Central memory CD8-positive, alpha-beta T cell (primary cell): ENCODE measurements around the gene VSNL1.

ENCODE experiments used
- ATAC-seq: fragments of 150-1000 bp; cut with Tn5 transposase; replicated peaks from 2 replicates; pipeline ENCODE4 v1.10.0; 2022; ENCODE audit warnings: mild to moderate bottlenecking, moderate FRiP score, moderate number of reproducible peaks; ENCODE audit not compliant: poor library complexity, severe bottlenecking; ENCODE audit errors: extremely low read depth
- DNase-seq, 2 donors: peaks; one replicate each; pipeline ENCODE4 v3.0.0; 2021; ENCODE audit warnings: low spot score in 2 of 2
- H3K27ac Mint-ChIP-seq: one replicate; pipeline ENCODE4 v1.8.0; 2022; ENCODE audit warnings: low read depth, mild to moderate bottlenecking, moderate library complexity, mixed read lengths
- H3K27me3 Mint-ChIP-seq: one replicate; pipeline ENCODE4 v1.8.0; 2022; ENCODE audit warnings: mixed read lengths
- H3K36me3 Mint-ChIP-seq: one replicate; pipeline ENCODE4 v1.8.0; 2022; ENCODE audit warnings: mild to moderate bottlenecking, moderate library complexity, mixed read lengths; ENCODE audit not compliant: insufficient read depth
- H3K4me1 Mint-ChIP-seq: one replicate; pipeline ENCODE4 v1.8.0; 2022; ENCODE audit warnings: mixed read lengths
- H3K4me3 Mint-ChIP-seq: one replicate; pipeline ENCODE4 v1.8.0; 2022; ENCODE audit warnings: mild to moderate bottlenecking, moderate library complexity, mixed read lengths
- H3K9me3 Mint-ChIP-seq: one replicate; pipeline ENCODE4 v1.8.0; 2022; ENCODE audit warnings: mixed read lengths

Gene VSNL1

DNA sequence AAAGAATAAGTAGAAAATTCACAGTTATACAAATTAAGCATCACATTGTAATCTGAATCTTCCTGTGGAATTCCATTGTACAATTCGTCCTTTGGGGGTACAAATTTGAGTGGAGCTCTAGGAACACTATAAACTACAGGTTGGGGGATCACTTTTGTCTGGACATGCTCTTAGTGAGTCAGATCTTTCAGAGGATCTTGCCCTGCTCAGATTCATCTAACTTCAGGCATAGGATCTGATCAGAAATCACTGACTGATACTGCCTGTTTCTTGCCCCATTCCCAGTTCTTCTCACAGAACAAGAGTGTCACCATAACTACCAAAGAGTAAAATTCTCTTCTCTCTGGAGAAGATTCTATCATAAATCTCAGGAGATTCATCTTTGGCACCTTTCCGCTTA, 10.7 kb upstream of the VSNL1 start:
- Mint-ChIP-seq H3K27me3 (peaks cover 6% of the 10 kb centered on the region), H3K4me1 (no peaks in the 10 kb centered on the region), H3K36me3 (no peaks in the 10 kb centered on the region), H3K9me3 (peaks cover 6% of the 10 kb centered on the region), H3K4me3 (no peak overlapping the region), H3K27ac (no peak overlapping the region)
- no peak for ATAC-seq
- DNase-seq = no peak

DNA sequence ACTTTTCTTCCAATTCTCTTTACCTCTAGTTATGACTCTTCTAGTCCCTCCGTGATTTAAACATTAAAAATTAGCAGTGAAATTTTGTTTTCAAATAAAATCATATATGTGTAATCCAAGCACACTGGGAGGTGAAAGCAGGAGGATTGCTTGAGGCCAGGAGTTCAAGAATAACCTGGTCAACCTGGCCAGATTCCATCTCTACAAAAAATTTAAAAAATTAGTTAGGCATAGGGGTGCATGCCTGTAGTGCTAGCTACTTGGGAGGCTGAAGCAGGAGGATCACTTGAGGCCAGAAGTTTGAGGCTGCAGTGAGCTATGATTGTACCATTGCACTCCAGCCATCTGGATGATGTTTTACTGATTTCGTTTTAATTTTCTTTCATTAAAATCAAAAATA, 7.0 kb upstream of the VSNL1 start:
- Mint-ChIP-seq H3K27ac (no peak overlapping the region), H3K27me3 (peaks cover 28% of the 10 kb centered on the region), H3K36me3 (no peaks in the 10 kb centered on the region), H3K4me3 (no peak overlapping the region), H3K4me1 (no peaks in the 10 kb centered on the region), H3K9me3 (peaks cover 13% of the 10 kb centered on the region)
- ATAC-seq (no peak), DNase-seq (no peak)

DNA sequence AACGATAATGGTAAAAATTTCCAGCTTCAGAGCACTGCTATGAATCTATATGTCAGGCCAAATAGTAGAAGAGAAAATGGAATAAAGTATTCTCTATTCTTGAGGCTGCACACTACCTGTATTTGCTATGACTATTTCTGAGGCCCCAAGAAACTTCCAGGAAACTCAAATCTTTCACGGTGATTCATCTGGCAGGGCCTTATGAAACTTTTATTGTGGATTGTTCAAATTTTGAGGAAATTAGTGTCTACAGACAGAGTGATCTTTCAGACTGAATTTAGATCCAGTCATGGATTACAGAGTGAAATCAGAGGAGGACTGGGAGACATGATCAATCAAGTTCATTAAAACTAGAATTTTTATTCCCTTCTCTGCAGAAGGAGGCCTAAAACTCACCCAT, 4.1 kb upstream of the VSNL1 start:
- Mint-ChIP-seq H3K27ac (no peak overlapping the region), H3K36me3 (no peaks in the 10 kb centered on the region), H3K4me3 (no peak overlapping the region), H3K4me1 (no peaks in the 10 kb centered on the region), H3K9me3 (peaks cover 21% of the 10 kb centered on the region), H3K27me3 (peaks cover 57% of the 10 kb centered on the region)
- ATAC-seq = no peak
- DNase-seq = no peak

DNA sequence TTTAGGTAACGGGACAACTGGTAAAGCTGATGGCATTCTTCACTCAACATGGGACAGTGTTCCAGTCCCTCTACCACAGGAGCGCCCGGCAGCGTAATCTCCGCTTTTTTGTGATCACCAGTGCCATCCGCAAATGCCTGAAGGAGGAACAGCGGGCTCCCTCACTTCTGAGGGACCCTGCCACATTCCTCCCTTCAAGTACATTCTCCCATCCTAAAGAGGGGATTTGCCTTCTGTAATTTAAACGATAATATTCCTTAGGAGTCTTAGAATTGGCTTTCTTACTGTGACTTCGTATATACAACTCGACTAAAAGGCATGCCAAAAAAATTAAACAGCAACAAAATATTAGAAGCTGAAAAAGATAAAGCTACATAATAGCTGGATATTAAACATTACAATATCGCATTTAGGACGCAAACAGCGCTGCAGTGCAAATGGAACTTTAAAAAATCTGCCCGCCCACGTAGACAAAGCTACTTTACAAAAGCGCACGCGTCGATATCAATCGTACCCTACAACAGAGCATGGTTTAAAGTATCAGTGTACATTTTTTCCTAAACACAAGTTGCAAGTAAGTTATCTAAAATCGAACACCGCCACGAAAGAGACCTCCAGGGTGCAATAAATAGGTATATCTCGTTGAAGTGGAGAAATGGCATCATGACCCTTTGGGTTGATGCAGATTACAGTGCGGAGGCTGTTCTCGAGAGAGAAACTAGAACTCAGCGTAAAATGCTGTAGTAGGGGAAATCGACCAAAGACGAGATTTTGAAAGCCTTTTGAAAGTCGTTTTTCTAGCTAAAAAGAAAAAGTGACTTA, 2.3 kb upstream of the VSNL1 start:
- H3K36me3 Mint-ChIP-seq = no peaks in the 10 kb centered on the region
- peaks cover 72% of the 10 kb centered on the region for H3K27me3 Mint-ChIP-seq
- no peak overlapping the region for H3K27ac Mint-ChIP-seq
- H3K4me3 Mint-ChIP-seq = no peak overlapping the region
- DNase-seq (no peak), ATAC-seq (no peak)
- peaks cover 19% of the 10 kb centered on the region for H3K9me3 Mint-ChIP-seq
- H3K4me1 Mint-ChIP-seq = no peaks in the 10 kb centered on the region

DNA sequence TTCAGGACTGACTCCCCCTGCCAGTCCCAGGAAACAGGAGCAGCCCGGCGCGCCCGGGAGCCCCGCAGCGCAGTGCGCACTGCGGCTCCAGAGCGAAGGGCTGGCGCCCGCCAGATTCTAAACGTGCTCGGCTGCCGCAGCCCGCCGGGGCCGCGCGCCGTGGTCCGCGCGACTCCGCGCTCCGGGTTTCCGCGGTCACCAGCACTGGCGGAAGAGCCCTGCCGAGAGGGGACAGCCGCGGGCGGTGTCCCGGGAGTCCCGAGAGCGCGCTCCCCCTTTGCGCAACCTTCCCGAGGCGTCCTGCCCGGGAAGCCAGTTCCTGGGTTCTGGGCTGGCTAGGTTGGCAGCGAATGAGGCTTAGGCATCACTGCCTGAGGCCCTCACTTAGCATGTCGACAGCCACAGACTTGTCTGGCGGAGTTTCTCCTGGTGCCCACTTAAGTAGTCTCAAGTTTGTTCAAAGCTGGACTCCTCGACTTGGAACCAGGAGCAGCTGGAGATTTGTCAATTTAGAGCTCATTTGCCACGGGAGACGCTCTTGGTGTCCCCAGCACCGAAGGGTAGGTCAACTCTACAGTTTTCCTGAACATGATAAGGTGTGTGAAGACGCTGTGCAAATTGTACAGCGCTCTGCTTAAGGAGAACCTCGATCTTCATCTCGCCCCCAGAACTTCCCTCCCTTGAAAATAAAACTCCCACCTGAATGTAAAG, 1.5 kb upstream of the VSNL1 start:
- Mint-ChIP-seq H3K4me1 (no peaks in the 10 kb centered on the region), H3K27me3 (peaks cover 74% of the 10 kb centered on the region), H3K4me3 (no peak overlapping the region), H3K9me3 (peaks cover 17% of the 10 kb centered on the region), H3K27ac (no peak overlapping the region), H3K36me3 (no peaks in the 10 kb centered on the region)
- DNase-seq = no peak
- ATAC-seq = no peak

DNA sequence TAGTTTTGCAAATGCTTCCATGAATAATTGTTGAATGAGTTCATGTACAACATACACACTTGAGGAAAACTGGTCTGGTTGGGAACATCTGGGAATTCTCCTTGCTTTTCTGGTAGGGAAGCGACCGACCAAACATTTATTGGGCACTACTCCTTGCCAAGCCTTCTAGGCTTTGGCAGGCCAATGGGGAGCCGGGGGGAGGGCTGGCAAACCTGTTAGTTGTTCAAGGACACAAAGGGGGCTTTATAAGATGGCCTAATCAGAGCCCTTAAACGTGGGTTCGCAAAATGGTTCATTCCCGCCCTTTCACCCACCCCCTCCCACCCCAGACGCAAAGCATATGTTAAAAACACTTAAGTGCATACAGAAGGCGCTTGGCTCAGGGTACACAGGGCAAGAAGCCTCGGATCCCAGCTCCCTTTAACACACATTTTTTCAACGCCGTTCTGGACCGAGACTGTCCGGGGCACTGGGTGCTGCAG, 844 bp upstream of the VSNL1 start:
- Mint-ChIP-seq H3K9me3 (peaks cover 17% of the 10 kb centered on the region), H3K27me3 (peaks cover 71% of the 10 kb centered on the region), H3K36me3 (no peaks in the 10 kb centered on the region), H3K27ac (no peak overlapping the region), H3K4me1 (no peaks in the 10 kb centered on the region), H3K4me3 (no peak overlapping the region)
- DNase-seq (no peak), ATAC-seq (no peak)

DNA sequence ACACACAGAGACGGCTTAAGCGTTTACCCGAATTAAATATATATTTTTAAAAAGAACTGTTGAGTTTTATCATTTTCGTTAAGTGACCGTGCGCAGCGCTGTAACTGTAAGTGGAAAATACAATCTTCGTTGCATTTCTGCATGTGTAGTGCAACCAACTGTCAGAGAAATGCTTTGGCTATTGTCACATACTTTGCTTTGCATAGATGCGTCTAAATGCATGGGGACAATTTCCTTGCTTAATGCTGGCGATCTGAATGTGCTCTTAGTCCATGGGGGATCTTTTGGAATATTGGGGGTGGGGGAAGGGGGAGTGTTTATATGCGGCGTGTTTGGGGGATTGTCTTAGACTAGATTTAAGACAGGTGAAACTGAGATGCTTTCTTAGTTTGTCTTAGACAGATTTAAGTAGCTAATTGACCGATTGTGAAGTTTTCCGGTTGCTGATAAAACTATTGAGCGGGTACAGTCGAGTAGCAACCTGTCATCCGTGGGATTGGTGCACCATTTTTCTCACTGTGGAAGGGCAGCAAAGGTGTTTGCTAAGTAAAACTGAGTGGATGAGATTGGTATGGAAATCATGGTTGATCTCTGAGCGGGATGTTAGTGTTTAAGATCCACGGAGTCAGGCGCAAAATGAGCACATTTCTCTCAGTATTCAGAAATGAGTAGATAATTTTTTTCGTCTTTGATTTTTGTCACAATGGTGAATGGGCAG, 476 bp downstream of the VSNL1 start:
- no peaks in the 10 kb centered on the region for H3K4me1 Mint-ChIP-seq
- no peak overlapping the region for H3K4me3 Mint-ChIP-seq
- H3K27ac Mint-ChIP-seq = no peak overlapping the region
- ATAC-seq (no peak), DNase-seq (no peak)
- peaks cover 9% of the 10 kb centered on the region for H3K9me3 Mint-ChIP-seq
- H3K36me3 Mint-ChIP-seq = no peaks in the 10 kb centered on the region
- peaks cover 60% of the 10 kb centered on the region for H3K27me3 Mint-ChIP-seq

DNA sequence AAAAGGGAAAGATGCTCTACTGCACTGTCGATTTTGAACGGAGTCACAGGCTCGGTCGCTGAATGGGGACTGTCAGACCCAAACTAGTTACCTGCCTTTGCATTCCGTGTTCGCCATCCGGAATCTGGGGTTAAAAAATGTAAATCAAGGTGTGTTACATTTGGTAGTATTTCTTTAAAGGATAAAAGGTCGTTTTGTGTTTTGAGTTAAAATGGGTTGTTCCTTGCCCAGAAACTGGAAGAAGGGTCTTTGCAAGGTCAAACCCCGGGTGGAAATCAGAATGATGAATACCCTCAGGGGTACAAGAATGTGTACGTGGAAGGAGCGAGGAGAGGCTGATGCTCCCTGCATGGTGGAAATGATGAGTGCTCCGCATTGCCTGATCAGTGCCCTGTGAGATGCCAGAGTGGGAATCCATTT, 1.0 kb downstream of the VSNL1 start:
- Mint-ChIP-seq H3K36me3 (no peaks in the 10 kb centered on the region), H3K27ac (no peak overlapping the region), H3K4me1 (no peaks in the 10 kb centered on the region), H3K27me3 (peaks cover 60% of the 10 kb centered on the region), H3K4me3 (no peak overlapping the region), H3K9me3 (peaks cover 9% of the 10 kb centered on the region)
- no peak for ATAC-seq
- DNase-seq = no peak

DNA sequence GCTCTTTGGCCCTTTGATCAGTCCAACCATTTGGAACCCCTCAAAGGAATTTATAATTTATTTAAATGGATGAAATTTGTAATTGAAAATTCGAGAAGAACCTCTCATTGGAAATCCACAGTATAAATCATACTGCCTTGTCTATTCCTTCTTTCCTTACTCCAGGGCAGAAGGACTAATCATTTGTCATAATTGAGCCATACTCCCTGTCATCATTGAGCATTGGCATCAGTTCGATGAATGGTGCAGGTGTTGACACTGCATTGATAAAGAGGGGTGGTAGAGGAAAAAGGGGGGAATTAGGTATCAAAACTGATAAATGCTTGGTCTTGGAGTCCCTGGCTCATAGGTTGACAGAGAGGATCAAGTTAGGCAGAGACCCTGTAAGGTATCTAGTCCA, 2.0 kb downstream of the VSNL1 start:
- H3K36me3 Mint-ChIP-seq = no peaks in the 10 kb centered on the region
- peaks cover 9% of the 10 kb centered on the region for H3K9me3 Mint-ChIP-seq
- ATAC-seq (no peak), DNase-seq (no peak)
- H3K27me3 Mint-ChIP-seq = peaks cover 57% of the 10 kb centered on the region
- H3K4me3 Mint-ChIP-seq = no peak overlapping the region
- no peak overlapping the region for H3K27ac Mint-ChIP-seq
- no peaks in the 10 kb centered on the region for H3K4me1 Mint-ChIP-seq

DNA sequence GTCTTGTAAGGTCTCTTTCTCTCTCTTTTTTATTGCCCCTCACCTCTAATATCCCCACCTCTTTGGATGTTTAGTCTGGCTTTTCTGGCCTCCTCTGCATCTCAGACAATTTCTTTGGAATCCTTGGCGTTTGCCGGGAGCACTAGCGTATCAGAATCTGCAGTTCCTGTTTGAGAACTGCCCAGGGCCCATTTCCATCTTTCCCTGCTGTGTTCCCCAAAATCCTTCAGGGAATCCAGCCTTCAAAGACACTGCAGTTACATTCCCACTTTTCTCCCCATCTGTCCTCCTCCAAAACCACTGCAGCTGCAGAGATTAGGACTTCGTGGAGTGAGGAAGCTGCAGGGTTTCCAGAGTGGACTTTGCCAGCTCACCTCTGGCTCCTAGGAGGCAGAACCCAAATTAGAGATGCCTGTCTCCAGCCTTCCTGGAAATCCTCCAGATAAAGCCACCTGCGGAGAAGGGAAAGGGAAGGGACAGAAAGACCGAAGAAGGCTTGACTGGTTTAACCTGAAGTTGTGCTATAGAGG, 2.7 kb downstream of the VSNL1 start:
- Mint-ChIP-seq H3K27ac (no peak overlapping the region), H3K36me3 (no peaks in the 10 kb centered on the region), H3K9me3 (peaks cover 9% of the 10 kb centered on the region), H3K4me3 (no peak overlapping the region), H3K4me1 (no peaks in the 10 kb centered on the region), H3K27me3 (peaks cover 57% of the 10 kb centered on the region)
- no peak for ATAC-seq
- DNase-seq = no peak

DNA sequence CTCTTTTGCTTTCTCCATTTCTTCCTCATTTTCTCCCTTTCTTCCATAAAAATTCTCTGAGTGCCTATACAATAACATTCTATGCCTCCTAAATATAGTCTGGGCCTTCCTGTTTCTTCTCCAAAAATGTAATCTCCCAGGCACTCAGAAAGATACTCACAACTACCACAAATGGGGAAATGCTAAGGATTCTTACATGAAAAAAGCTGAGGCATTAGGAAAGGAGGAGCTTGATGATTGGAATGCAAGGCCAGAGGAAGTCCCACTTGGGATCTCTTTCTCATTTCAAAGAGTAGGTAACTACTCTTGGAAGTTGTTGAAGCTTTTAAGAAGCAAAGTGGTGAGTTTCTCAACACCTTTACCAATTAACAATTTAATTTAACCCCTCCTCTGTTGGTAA, 3.4 kb downstream of the VSNL1 start:
- H3K27me3 Mint-ChIP-seq = peaks cover 57% of the 10 kb centered on the region

DNA sequence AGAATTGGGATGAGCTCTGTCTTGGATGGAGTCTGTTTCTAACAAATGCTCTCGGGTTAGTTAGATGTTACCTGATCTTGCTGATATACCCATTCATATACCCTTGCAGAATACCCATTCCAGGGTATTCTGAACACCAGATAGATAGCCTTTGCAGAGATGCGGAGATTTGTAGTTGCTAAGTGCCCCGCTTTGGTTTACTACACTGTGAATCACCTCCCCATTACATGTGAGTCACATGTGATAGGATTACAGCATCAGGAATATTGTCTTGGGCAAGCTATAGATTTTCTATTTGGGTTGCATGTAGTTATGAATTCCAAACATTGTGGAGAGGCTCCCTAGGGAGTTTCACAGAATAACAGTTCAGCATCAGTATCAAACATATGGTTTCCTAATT, 3.8 kb downstream of the VSNL1 start:
- Mint-ChIP-seq H3K27ac (no peak overlapping the region), H3K9me3 (peaks cover 15% of the 10 kb centered on the region), H3K27me3 (peaks cover 57% of the 10 kb centered on the region), H3K36me3 (no peaks in the 10 kb centered on the region), H3K4me3 (no peak overlapping the region), H3K4me1 (no peaks in the 10 kb centered on the region)
- DNase-seq (no peak), ATAC-seq (no peak)

More for the DNA sequence above, 3.4 kb downstream of the VSNL1 start:
- ATAC-seq (no peak), DNase-seq (no peak)
- Mint-ChIP-seq H3K4me1 (no peaks in the 10 kb centered on the region), H3K36me3 (no peaks in the 10 kb centered on the region), H3K27ac (no peak overlapping the region), H3K4me3 (no peak overlapping the region), H3K9me3 (peaks cover 12% of the 10 kb centered on the region)
